Thyroid gland (tissue), 4 donors: ENCODE data around the gene ZNF799. TPM values are rescaled to one million over a fixed set of nuclear protein-coding genes. Genes with fewer than 3 reads are reported as not detected.
A peak's percentile ranks its signal among the peaks of the same experiment; 100 is the strongest.
"Not testable (repeated sequence)": the region's sequence is repeated elsewhere in the genome, so short reads cannot be mapped to it uniquely, and the experiment has no call there.

ENCODE experiments used
- DNase-seq, 2 donors: peaks; one replicate each; pipeline ENCODE4 v3.0.0-alpha.2; 2019
- H3K27ac ChIP-seq, 3 donors: fragments of 200-600 bp; sonication (generic); 1 replicate in 2 of 3; 2 replicates in 1 of 3; pipeline ENCODE4 v1.5.1; 2016 to 2019; ENCODE audit warnings: mild to moderate bottlenecking in 1 of 3, moderate library complexity in 1 of 3
- H3K27me3 ChIP-seq: fragments of 200-600 bp; sonication (generic); one replicate; pipeline ENCODE4 v1.5.1; 2019
- H3K36me3 ChIP-seq, 2 donors: fragments of 200-600 bp; sonication (generic); one replicate each; pipeline ENCODE4 v1.5.1; 2016 to 2019
- H3K4me1 ChIP-seq, 2 donors: fragments of 200-600 bp; sonication (generic); one replicate each; pipeline ENCODE4 v1.5.1; 2017 to 2019
- H3K4me3 ChIP-seq, 3 donors: fragments of 200-600 bp; sonication (generic); replicated peaks in 1 of 3; 1 replicate in 2 of 3; 2 replicates in 1 of 3; pipeline ENCODE4 v1.5.1; 2016; ENCODE audit warnings: mild to moderate bottlenecking in 1 of 3
- H3K9me3 ChIP-seq: fragments of 200-600 bp; sonication (generic); one replicate; pipeline ENCODE4 v1.5.1; 2017
- CTCF ChIP-seq, 6 experiments: fragments of 200-600 bp in 3 of 6; fragments of 450-650 bp in 3 of 6; sonication (generic) in 3 of 6; IDR thresholded peaks; one replicate each; pipeline ENCODE4 v1.5.1; 2016 to 2019; ENCODE audit warnings: antibody characterized with exemption in 6 of 6, mild to moderate bottlenecking in 2 of 6, inconsistent platforms in 1 of 6, moderate library complexity in 1 of 6
- POLR2A ChIP-seq, 2 donors: fragments of 450-650 bp; IDR thresholded peaks; one replicate each; pipeline ENCODE4 v1.6.1; 2017; ENCODE audit warnings: antibody characterized with exemption in 2 of 2, mild to moderate bottlenecking in 2 of 2, moderate library complexity in 1 of 2
- WGBS, 2 donors: methylation state at CpG; one replicate each; pipeline ENCODE4 v1.1.5; 2017; 5-methylcytosine and 5-hydroxymethylcytosine counted together
- intact Hi-C: fragments of 100-400 bp; cut with DNase I; formaldehyde crosslinking; loops from one replicate; pipeline ENCODE4 v1.15.1; 2023
- total RNA-seq, 4 donors: library from RNA; depleted of rRNA; stranded (reverse); fragments of >200 nt; gene quantifications; one replicate each; pipeline ENCODE4 v1.2.3, GENCODE V29; 2016

ZNF799 gene
- total RNA-seq, 4 donors from 2014 or later = 4.1 to 7.7 (median 5.8) TPM

GRCh38 chr19:12425888-12426274 lies 24.8 kb upstream of the ZNF799 start:
- no peak overlapping the region for H3K27ac ChIP-seq
- no peaks in the 10 kb centered on the region for H3K9me3 ChIP-seq
- no peaks in the 10 kb centered on the region for H3K27me3 ChIP-seq
- intact Hi-C loops = no loop called here
- H3K4me1 ChIP-seq = no peaks in the 10 kb centered on the region
- 92% methylated on average over 4 of the region's 4 CpGs for WGBS, 2 donors
- no peak for DNase-seq
- TF ChIP-seq POLR2A (IDR thresholded peaks at IDR 0.05) = no peak
- no peak for TF ChIP-seq CTCF (IDR thresholded peaks at IDR 0.05)
- peaks cover 3% of the 10 kb centered on the region in 2 donors for H3K36me3 ChIP-seq
- H3K4me3 ChIP-seq = no peak overlapping the region

DNA sequence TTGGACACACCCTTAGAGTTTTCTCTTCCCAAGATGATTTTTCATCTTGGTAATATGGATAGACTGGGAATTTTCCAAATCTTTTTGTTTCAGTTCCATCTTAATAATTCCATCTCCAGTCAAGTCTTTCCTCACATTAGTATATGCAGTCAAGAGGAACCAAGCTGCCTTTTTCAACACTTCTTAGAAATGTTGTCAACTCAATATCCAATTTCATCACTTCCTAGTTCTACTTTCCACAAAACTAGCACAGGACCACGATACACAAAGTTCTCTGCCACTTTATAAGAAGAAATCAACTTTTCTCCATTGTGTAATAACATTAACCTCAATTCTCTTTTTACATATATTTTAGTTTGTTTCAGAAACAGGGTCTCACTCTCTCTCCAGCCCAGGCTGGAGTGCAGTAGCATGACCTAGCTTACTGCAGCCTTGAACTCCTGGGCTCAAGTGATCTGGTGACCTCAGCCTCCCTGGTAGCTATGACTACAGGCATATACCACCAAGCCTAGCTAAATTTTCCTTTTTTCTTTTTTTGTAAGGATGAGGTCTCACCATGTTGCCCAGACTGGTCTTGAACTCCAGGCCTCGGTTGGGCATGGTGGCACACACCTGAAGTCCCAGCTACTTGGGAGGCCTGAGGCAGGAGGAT lies 24.3 kb upstream of the ZNF799 start:
- H3K27me3 ChIP-seq = no peaks in the 10 kb centered on the region
- H3K9me3 ChIP-seq = no peaks in the 10 kb centered on the region
- DNase-seq = no peak
- 98% methylated on average over 2 of the region's 2 CpGs for WGBS, 2 donors
- TF ChIP-seq POLR2A (IDR thresholded peaks at IDR 0.05) = no peak
- TF ChIP-seq CTCF (IDR thresholded peaks at IDR 0.05) = no peak
- no peaks in the 10 kb centered on the region for H3K4me1 ChIP-seq
- intact Hi-C loops = no loop called here
- no peaks in the 10 kb centered on the region for H3K36me3 ChIP-seq
- H3K27ac ChIP-seq = no peak overlapping the region
- no peak overlapping the region for H3K4me3 ChIP-seq

- DNase-seq, H3K36me3 ChIP-seq, H3K4me3 ChIP-seq, H3K4me1 ChIP-seq, H3K9me3 ChIP-seq, H3K27me3 ChIP-seq, intact Hi-C loops, H3K27ac ChIP-seq: not testable (repeated sequence)
- WGBS, 2 donors = 91 to 95% methylated on average over 5 of the region's 5 CpGs
Observed at GRCh38 chr19:12417273-12417672, 16.2 kb upstream of the ZNF799 start.

GRCh38 chr19:12411893-12412292 lies 10.8 kb upstream of the ZNF799 start:
- Histone ChIP-seq H3K27me3 (no peaks in the 10 kb centered on the region), H3K27ac (no peak overlapping the region), H3K36me3 (no peaks in the 10 kb centered on the region), H3K4me3 (no peak overlapping the region), H3K4me1 (no peaks in the 10 kb centered on the region), H3K9me3 (no peaks in the 10 kb centered on the region)
- 97 to 98% methylated on average over 2 of the region's 2 CpGs for WGBS, 2 donors
- intact Hi-C loops = no loop called here
- DNase-seq = no peak
- no peak for TF ChIP-seq CTCF (IDR thresholded peaks at IDR 0.05)

DNA sequence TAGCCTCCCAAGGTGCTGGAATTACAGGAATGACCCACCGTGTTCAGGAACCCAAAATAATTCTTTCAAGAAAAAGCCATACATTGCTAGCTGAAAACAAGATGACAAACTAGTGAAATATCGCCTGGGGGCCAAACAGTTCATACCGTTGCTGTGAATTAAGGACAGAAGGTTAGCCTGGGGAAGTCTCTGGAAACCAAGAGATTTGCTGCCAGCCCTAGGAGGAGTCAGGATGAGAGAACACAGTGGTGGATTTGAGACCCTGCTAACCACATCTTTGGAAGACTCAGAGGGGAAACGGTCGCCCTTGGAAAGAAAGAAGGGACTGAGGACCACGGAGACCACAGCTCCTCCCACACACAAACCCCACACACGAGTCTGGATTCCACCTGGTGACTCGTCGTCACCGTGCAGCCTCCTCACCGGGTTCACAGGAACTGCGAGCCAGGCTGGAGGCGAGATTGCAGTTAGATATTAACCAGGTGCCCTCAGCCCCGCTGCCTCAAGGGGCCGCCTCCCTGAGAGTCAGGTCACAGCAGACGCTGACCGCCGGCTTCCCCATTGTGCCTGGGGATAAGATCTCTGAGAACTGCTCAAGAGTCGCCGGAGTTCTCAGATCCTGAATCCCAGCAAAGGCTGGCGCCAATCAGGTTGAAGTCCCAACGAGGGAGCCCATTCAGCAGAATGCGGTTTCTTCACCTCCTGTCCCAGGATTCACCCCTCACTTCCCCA lies 1.0 kb downstream of the ZNF799 start:
- 4 to 9% methylated on average over 9 to 23 of the region's 23 CpGs for WGBS, 2 donors
- intact Hi-C loops = not testable (repeated sequence)

DNA sequence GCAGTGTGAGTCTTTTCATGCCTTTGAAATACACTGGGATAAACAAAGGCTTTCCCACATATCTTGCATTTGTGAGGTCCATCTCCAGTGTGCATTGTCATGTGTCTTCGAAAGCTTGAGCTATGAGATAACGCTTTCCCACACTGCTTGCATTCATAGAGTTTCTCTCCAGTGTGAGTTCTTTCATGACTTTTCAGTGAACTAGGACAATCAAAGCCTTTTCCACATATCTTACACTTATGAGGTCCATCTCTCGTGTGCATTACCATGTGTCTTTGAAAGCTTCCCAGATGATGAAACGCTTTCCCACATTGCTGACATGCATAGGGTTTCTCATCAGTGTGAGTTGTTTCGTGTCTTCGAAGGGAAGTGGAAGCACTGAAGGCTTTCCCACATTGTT lies 9.9 kb downstream of the ZNF799 start:
- H3K4me3 ChIP-seq, H3K4me1 ChIP-seq, H3K27me3 ChIP-seq, H3K27ac ChIP-seq, H3K9me3 ChIP-seq, DNase-seq, intact Hi-C loops: not testable (repeated sequence)
- WGBS, 2 donors = 97% methylated on average over 6 of the region's 6 CpGs
- peaks cover 9 to 12% of the 10 kb centered on the region in 2 donors for H3K36me3 ChIP-seq

More for the DNA sequence above, 1.0 kb downstream of the ZNF799 start:
- H3K36me3 ChIP-seq, H3K27me3 ChIP-seq, H3K9me3 ChIP-seq, H3K4me1 ChIP-seq: not testable (repeated sequence)
- peak overlapping the region; percentile 34 to 82 (median 76) for H3K4me3 ChIP-seq
- peak; percentile 23 to 40 for DNase-seq
- peak overlapping the region; percentile 15 to 76 (median 50) for H3K27ac ChIP-seq

GRCh38 chr19:12386365-12386764 lies 14.7 kb downstream of the ZNF799 start:
- H3K27me3 ChIP-seq, H3K36me3 ChIP-seq, H3K9me3 ChIP-seq, intact Hi-C loops, H3K4me3 ChIP-seq, H3K27ac ChIP-seq, H3K4me1 ChIP-seq, DNase-seq: not testable (repeated sequence)
- 85% methylated on average over 2 of the region's 2 CpGs for WGBS, 2 donors
